HL-60 (cell line): ENCODE data around the gene CTNND2.
"Not testable (repeated sequence)": the region's sequence is repeated elsewhere in the genome, so short reads cannot be mapped to it uniquely, and the experiment has no call there.

Source experiments
- DNase-seq, 2 experiments: peaks; one replicate each; pipeline ENCODE4 v3.0.0-alpha.2; 2010 to 2020; ENCODE audit warnings: low read depth in 1 of 2, low spot score in 1 of 2
- H3K27ac ChIP-seq: fragments of 250-450 bp; sonication (Bioruptor Pico); replicated peaks from 2 replicates; pipeline ENCODE4 v1.5.1; 2020; ENCODE audit warnings: mild to moderate bottlenecking, moderate library complexity
- H3K27me3 ChIP-seq: fragments of 250-450 bp; sonication (Bioruptor Pico); 2 replicates; pipeline ENCODE4 v1.5.1; 2021; ENCODE audit warnings: mild to moderate bottlenecking, moderate library complexity; ENCODE audit not compliant: insufficient read depth, poor library complexity, severe bottlenecking
- H3K4me3 ChIP-seq: replicated peaks from 2 replicates; pipeline ENCODE4 v1.5.1; 2011; ENCODE audit warnings: mild to moderate bottlenecking, control low read depth, low read length; ENCODE audit not compliant: insufficient read depth
- CTCF ChIP-seq: IDR thresholded peaks from one replicate; pipeline ENCODE4 v1.5.1; 2011; ENCODE audit warnings: low read length, control low read depth, inconsistent platforms; ENCODE audit not compliant: insufficient read depth
- GABPA ChIP-seq: IDR thresholded peaks from 2 replicates; pipeline ENCODE4 v1.6.1; 2012; ENCODE audit warnings: low read depth
- POLR2AphosphoS5 ChIP-seq: IDR thresholded peaks from 2 replicates; pipeline ENCODE4 v1.6.1; 2012; ENCODE audit warnings: low read depth
- REST ChIP-seq: IDR thresholded peaks from 2 replicates; pipeline ENCODE4 v1.6.1; 2012; ENCODE audit warnings: low read depth; ENCODE audit not compliant: insufficient replicate concordance
- SPI1 ChIP-seq: IDR thresholded peaks from 2 replicates; pipeline ENCODE4 v1.6.1; 2012; ENCODE audit warnings: low read depth, mild to moderate bottlenecking, borderline replicate concordance

Gene CTNND2

GRCh38 chr5:11851965-11852716 is 52.1 kb downstream of the CTNND2 start:
- Histone ChIP-seq H3K4me3 (no peak overlapping the region), H3K27me3 (no peaks in the 10 kb centered on the region), H3K27ac (no peak overlapping the region)
- no peak for DNase-seq
- TF ChIP-seq GABPA, result no peak
- no peak for TF ChIP-seq REST
- no peak for TF ChIP-seq CTCF
- no peak for TF ChIP-seq POLR2AphosphoS5
- no peak for TF ChIP-seq SPI1

- no peak for TF ChIP-seq SPI1
- no peak for TF ChIP-seq POLR2AphosphoS5
- no peak for TF ChIP-seq CTCF
- TF ChIP-seq GABPA, result no peak
- TF ChIP-seq REST, result no peak
- no peak overlapping the region for H3K27ac ChIP-seq
- H3K27me3 ChIP-seq, result no peaks in the 10 kb centered on the region
Measured at GRCh38 chr5:11851416-11851815, 52.8 kb downstream of the CTNND2 start.

GRCh38 chr5:11828566-11828965 is 75.7 kb downstream of the CTNND2 start:
- H3K27me3 ChIP-seq, DNase-seq, H3K27ac ChIP-seq, H3K4me3 ChIP-seq: not testable (repeated sequence)

More at GRCh38 chr5:11851416-11851815, 52.8 kb downstream of the CTNND2 start:
- DNase-seq, result no peak
- no peak overlapping the region for H3K4me3 ChIP-seq

GRCh38 chr5:11822598-11822997 is 81.6 kb downstream of the CTNND2 start:
- Histone ChIP-seq H3K27ac (no peak overlapping the region), H3K4me3 (no peak overlapping the region), H3K27me3 (no peaks in the 10 kb centered on the region)
- DNase-seq, result no peak
- no peak for TF ChIP-seq SPI1
- no peak for TF ChIP-seq REST
- TF ChIP-seq POLR2AphosphoS5, result no peak
- no peak for TF ChIP-seq GABPA
- TF ChIP-seq CTCF, result no peak
